ENCODE results near the gene OCSTAMP.

Gene OCSTAMP

GRCh38 chr20:46551522-46552381 is 1.3 kb upstream of the OCSTAMP start:
- no peak for DNase-seq

- DNase-seq, result no peak
Measured at GRCh38 chr20:46549188-46549972, 1.1 kb downstream of the OCSTAMP start.

- DNase-seq, result no peak
Measured at GRCh38 chr20:46548688-46549087, 1.8 kb downstream of the OCSTAMP start.

- no peak for DNase-seq
Measured at GRCh38 chr20:46547995-46548394, 2.5 kb downstream of the OCSTAMP start.

- DNase-seq, result no peak
Measured at GRCh38 chr20:46546936-46547335, 3.5 kb downstream of the OCSTAMP start.

- no peak for DNase-seq
Measured at GRCh38 chr20:46546298-46546697, 4.2 kb downstream of the OCSTAMP start.

GRCh38 chr20:46545827-46546138 is 4.7 kb downstream of the OCSTAMP start:
- DNase-seq, result no peak

GRCh38 chr20:46545077-46545826 is 5.2 kb downstream of the OCSTAMP start:
- no peak for DNase-seq

- no peak for DNase-seq
Measured at GRCh38 chr20:46544576-46544975, 5.9 kb downstream of the OCSTAMP start.

GRCh38 chr20:46543959-46544358 is 6.5 kb downstream of the OCSTAMP start:
- no peak for DNase-seq

- DNase-seq, result no peak
Measured at GRCh38 chr20:46543033-46543432, 7.4 kb downstream of the OCSTAMP start.

GRCh38 chr20:46541229-46541935 is 9.1 kb downstream of the OCSTAMP start:
- DNase-seq, result no peak

- no peak for DNase-seq
Measured at GRCh38 chr20:46539113-46539512, 11.3 kb downstream of the OCSTAMP start.

GRCh38 chr20:46530640-46531039 is 19.8 kb downstream of the OCSTAMP start:
- DNase-seq, result no peak

GRCh38 chr20:46523696-46524328 is 26.6 kb downstream of the OCSTAMP start:
- DNase-seq, result no peak

- DNase-seq, result no peak
Measured at GRCh38 chr20:46523108-46523507, 27.3 kb downstream of the OCSTAMP start.

GRCh38 chr20:46520976-46521579 is 29.4 kb downstream of the OCSTAMP start:
- peak; percentile 54 for DNase-seq

- DNase-seq, result no peak
Measured at GRCh38 chr20:46520540-46520939, 29.9 kb downstream of the OCSTAMP start.

- DNase-seq, result no peak
Measured at GRCh38 chr20:46519471-46520068, 30.9 kb downstream of the OCSTAMP start.

- DNase-seq, result peak; percentile 28
Measured at GRCh38 chr20:46512943-46513844, 37.3 kb downstream of the OCSTAMP start, which contains the start of gene ZNF334. Gene ZNF334 (minus strand): TSS chr20:46513559. CDS start chr20:46512102, 1,457 bp downstream.

Measured in EL (cell line).